Neural cell (in vitro differentiated cells): ENCODE measurements around the gene ODF4.

Experiments used
- CTCF ChIP-seq: fragments of 450-650 bp; IDR thresholded peaks from 2 replicates; pipeline ENCODE4 v1.5.1; 2014; ENCODE audit warnings: antibody characterized with exemption, mild to moderate bottlenecking, moderate library complexity; ENCODE audit not compliant: poor library complexity, severe bottlenecking
- EP300 ChIP-seq: fragments of 450-650 bp; conservative IDR thresholded peaks from 2 replicates; pipeline ENCODE4 v1.6.1; 2014; ENCODE audit warnings: antibody characterized with exemption, mild to moderate bottlenecking, moderate library complexity; ENCODE audit not compliant: poor library complexity, severe bottlenecking
- POLR2AphosphoS5 ChIP-seq: IDR thresholded peaks from 2 replicates; pipeline ENCODE4 v1.6.1; 2012

GRCh38 chr17:8315764-8316217 lies 23.8 kb upstream of the ODF4 start:
- TF ChIP-seq CTCF (no peak), POLR2AphosphoS5 (no peak), EP300 (no peak)
